GM06990 (cell line): ENCODE results near the gene HSPG2.
"Not testable (repeated sequence)": the region's sequence is repeated elsewhere in the genome, so short reads cannot be mapped to it uniquely, and the experiment has no call there.

Source experiments
- DNase-seq: peaks from one replicate; pipeline ENCODE4 v3.0.0-alpha.2; 2011; ENCODE audit not compliant: insufficient read length; ENCODE audit errors: extremely low read depth
- H3K27me3 ChIP-seq: replicated peaks from 2 replicates; pipeline ENCODE4 v1.6.0; 2011; ENCODE audit warnings: low read length; ENCODE audit not compliant: control insufficient read depth, insufficient read depth
- H3K36me3 ChIP-seq: 2 replicates; pipeline ENCODE4 v1.5.1; 2011; ENCODE audit warnings: low read length; ENCODE audit not compliant: control insufficient read depth, insufficient read depth
- H3K4me3 ChIP-seq: replicated peaks from 2 replicates; pipeline ENCODE4 v1.5.1; 2011; ENCODE audit warnings: low read depth, mild to moderate bottlenecking, control low read depth, low read length
- CTCF ChIP-seq: IDR thresholded peaks from 2 replicates; pipeline ENCODE4 v1.5.1; 2011; ENCODE audit warnings: low read length, control low read depth, mild to moderate bottlenecking, inconsistent platforms; ENCODE audit not compliant: insufficient read depth, poor library complexity, severe bottlenecking

HSPG2 gene

GRCh38 chr1:21951226-21951870, 14.2 kb upstream of the HSPG2 start:
- H3K36me3 ChIP-seq, result no peaks in the 10 kb centered on the region
- no peak for TF ChIP-seq CTCF
- no peak overlapping the region for H3K4me3 ChIP-seq
- no peak for DNase-seq
- no peaks in the 10 kb centered on the region for H3K27me3 ChIP-seq

GRCh38 chr1:21950734-21951133, 13.6 kb upstream of the HSPG2 start:
- Histone ChIP-seq H3K27me3 (no peaks in the 10 kb centered on the region), H3K36me3 (no peaks in the 10 kb centered on the region), H3K4me3 (no peak overlapping the region)
- TF ChIP-seq CTCF, result no peak
- no peak for DNase-seq

- Histone ChIP-seq H3K36me3 (no peaks in the 10 kb centered on the region), H3K4me3 (no peak overlapping the region), H3K27me3 (no peaks in the 10 kb centered on the region)
- DNase-seq, result no peak
- TF ChIP-seq CTCF, result no peak
Observed at GRCh38 chr1:21946836-21947587, 9.9 kb upstream of the HSPG2 start.

- H3K27me3 ChIP-seq, result no peaks in the 10 kb centered on the region
- no peak for DNase-seq
- H3K36me3 ChIP-seq, result no peaks in the 10 kb centered on the region
- H3K4me3 ChIP-seq, result no peak overlapping the region
- TF ChIP-seq CTCF, result no peak
Observed at GRCh38 chr1:21944733-21945073, 7.6 kb upstream of the HSPG2 start.

GRCh38 chr1:21942959-21943640, 6.0 kb upstream of the HSPG2 start:
- not testable (repeated sequence) for DNase-seq, H3K36me3 ChIP-seq, H3K4me3 ChIP-seq, H3K27me3 ChIP-seq

- no peak for TF ChIP-seq CTCF
- no peak overlapping the region for H3K4me3 ChIP-seq
- H3K27me3 ChIP-seq, result no peaks in the 10 kb centered on the region
- DNase-seq, result no peak
- H3K36me3 ChIP-seq, result no peaks in the 10 kb centered on the region
Observed at GRCh38 chr1:21942464-21942863, 5.4 kb upstream of the HSPG2 start.
